ENCODE results near the gene XYLT1.
A peak's percentile ranks its signal among the peaks of the same experiment; 100 is the strongest.
"Not testable (repeated sequence)": the region's sequence is repeated elsewhere in the genome, so short reads cannot be mapped to it uniquely, and the experiment has no call there.

XYLT1 gene

DNA sequence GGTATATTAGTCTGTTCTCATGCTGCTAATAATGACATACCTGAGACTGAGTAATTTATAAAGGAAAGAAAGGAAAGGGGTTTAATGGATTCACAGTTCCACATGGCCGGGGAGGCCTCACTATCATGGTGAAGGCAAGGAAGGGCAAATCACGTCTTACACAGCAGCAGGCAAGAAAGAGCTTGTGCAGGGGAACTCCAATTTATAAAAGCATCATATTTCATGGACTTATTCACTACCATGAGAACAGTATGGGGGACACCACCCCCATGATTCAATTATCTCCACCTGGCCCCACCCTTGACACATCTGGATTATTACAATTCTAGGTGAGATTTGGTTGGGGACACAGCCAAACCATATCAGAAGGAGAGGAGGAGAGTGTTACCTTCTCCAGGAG lies 17.7 kb upstream of the XYLT1 start:
- H3K36me3 ChIP-seq (ENCODE audit: insufficient read depth), result no peaks in the 10 kb centered on the region
- no peaks in the 10 kb centered on the region for H3K27me3 ChIP-seq (ENCODE audit: insufficient read depth, low read depth)
- H3K79me2 ChIP-seq (ENCODE audit: insufficient read depth, low read depth), result no peaks in the 10 kb centered on the region
- H3K9ac ChIP-seq, result no peak overlapping the region
- no peak overlapping the region for H3K4me2 ChIP-seq
- H3K27ac ChIP-seq, result no peak overlapping the region
- TF ChIP-seq, protein P1, sequence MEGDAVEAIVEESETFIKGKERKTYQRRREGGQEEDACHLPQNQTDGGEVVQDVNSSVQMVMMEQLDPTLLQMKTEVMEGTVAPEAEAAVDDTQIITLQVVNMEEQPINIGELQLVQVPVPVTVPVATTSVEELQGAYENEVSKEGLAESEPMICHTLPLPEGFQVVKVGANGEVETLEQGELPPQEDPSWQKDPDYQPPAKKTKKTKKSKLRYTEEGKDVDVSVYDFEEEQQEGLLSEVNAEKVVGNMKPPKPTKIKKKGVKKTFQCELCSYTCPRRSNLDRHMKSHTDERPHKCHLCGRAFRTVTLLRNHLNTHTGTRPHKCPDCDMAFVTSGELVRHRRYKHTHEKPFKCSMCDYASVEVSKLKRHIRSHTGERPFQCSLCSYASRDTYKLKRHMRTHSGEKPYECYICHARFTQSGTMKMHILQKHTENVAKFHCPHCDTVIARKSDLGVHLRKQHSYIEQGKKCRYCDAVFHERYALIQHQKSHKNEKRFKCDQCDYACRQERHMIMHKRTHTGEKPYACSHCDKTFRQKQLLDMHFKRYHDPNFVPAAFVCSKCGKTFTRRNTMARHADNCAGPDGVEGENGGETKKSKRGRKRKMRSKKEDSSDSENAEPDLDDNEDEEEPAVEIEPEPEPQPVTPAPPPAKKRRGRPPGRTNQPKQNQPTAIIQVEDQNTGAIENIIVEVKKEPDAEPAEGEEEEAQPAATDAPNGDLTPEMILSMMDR (conservative IDR thresholded peaks at IDR 0.05; ENCODE audit: low read depth, low read length), result no peak
- no peak overlapping the region for H2AFZ ChIP-seq (ENCODE audit: low read depth)
- H3K4me1 ChIP-seq (ENCODE audit: low read depth, poor library complexity, severe bottlenecking), result no peaks in the 10 kb centered on the region
- no peak overlapping the region for H3K4me3 ChIP-seq (IDR thresholded peaks at IDR 0.05; ENCODE audit: insufficient read depth, low read depth, low read length)
- no peaks in the 10 kb centered on the region for H4K20me1 ChIP-seq (ENCODE audit: insufficient read depth)

DNA sequence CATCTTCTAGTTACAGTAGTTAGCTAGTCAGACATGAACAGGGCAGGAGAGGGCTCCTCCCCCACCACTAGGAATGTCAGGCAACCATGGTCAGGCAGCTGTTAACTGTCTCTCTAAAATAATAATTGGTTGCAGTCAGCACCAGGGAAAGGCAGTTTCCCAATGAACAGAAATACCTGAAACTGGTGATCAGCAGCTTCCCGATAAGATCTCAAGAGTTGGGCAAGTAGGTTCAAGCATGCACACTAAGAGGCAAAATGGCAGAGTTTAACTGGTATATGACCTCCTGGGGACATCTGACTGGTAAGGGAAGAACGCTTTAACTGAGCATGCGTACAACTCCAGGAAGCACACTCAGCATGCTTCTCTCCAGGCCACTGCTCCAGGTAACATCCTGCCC lies 12.6 kb upstream of the XYLT1 start:
- Histone ChIP-seq H3K27ac (no peak overlapping the region), H3K4me3 (IDR thresholded peaks at IDR 0.05; ENCODE audit: insufficient read depth, low read depth, low read length) (no peak overlapping the region), H3K36me3 (ENCODE audit: insufficient read depth) (no peaks in the 10 kb centered on the region), H3K27me3 (ENCODE audit: insufficient read depth, low read depth) (no peaks in the 10 kb centered on the region), H4K20me1 (ENCODE audit: insufficient read depth) (no peaks in the 10 kb centered on the region), H3K4me2 (no peak overlapping the region), H3K9ac (no peak overlapping the region), H3K79me2 (ENCODE audit: insufficient read depth, low read depth) (no peaks in the 10 kb centered on the region), H2AFZ (ENCODE audit: low read depth) (no peak overlapping the region), H3K4me1 (ENCODE audit: low read depth, poor library complexity, severe bottlenecking) (no peaks in the 10 kb centered on the region)
- TF ChIP-seq, protein P1 (conservative IDR thresholded peaks at IDR 0.05; ENCODE audit: low read depth, low read length), result no peak

DNA sequence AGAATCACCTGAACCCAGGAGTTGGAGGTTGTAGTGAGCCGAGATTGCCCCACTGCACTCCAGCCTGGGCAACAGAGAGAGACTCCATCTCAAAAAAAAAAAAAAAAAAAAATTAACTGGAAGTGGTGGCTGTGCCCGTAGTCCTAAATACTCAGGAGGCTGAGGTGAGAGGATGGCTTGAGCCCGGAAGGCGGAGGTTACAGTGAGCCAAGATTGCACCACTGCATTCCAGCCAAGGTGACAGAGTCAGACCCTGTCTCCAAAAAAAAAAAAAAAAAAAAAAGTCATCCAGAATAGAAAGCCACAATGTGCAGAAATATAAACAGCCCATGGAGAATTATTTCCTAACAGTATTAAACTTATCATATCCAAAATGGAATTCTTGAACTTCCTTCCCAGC lies 11.6 kb upstream of the XYLT1 start:
- not testable (repeated sequence) for H4K20me1 ChIP-seq (ENCODE audit: insufficient read depth); H3K27me3 ChIP-seq (ENCODE audit: insufficient read depth, low read depth); H3K36me3 ChIP-seq (ENCODE audit: insufficient read depth); H2AFZ ChIP-seq (ENCODE audit: low read depth); H3K27ac ChIP-seq; H3K9ac ChIP-seq; H3K4me3 ChIP-seq (IDR thresholded peaks at IDR 0.05; ENCODE audit: insufficient read depth, low read depth, low read length); H3K79me2 ChIP-seq (ENCODE audit: insufficient read depth, low read depth); H3K4me2 ChIP-seq; H3K4me1 ChIP-seq (ENCODE audit: low read depth, poor library complexity, severe bottlenecking)

DNA sequence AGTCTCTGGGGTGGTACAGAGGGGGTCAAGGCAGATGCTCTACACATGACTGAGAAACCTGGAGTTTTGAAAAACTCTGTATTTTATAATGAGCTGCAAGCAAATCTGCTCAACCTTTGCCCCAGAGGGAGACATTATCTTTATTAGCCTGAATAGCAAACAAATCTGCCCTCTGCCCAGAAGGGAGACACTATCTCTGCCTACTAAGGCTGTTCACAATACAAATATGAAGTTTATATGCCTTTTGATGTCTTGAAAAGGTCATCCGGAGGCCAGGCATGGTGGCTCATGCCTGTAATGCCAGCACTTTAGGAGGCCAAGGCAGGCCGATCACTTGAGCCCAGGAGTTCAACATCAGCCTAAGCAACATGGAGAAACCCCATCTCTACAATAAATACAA lies 11.0 kb upstream of the XYLT1 start:
- Histone ChIP-seq H2AFZ (ENCODE audit: low read depth) (no peak overlapping the region), H3K79me2 (ENCODE audit: insufficient read depth, low read depth) (no peaks in the 10 kb centered on the region), H3K27me3 (ENCODE audit: insufficient read depth, low read depth) (no peaks in the 10 kb centered on the region), H3K4me1 (ENCODE audit: low read depth, poor library complexity, severe bottlenecking) (peaks cover 5% of the 10 kb centered on the region), H3K4me3 (IDR thresholded peaks at IDR 0.05; ENCODE audit: insufficient read depth, low read depth, low read length) (no peak overlapping the region), H3K27ac (no peak overlapping the region), H4K20me1 (ENCODE audit: insufficient read depth) (no peaks in the 10 kb centered on the region), H3K36me3 (ENCODE audit: insufficient read depth) (no peaks in the 10 kb centered on the region), H3K4me2 (no peak overlapping the region), H3K9ac (no peak overlapping the region)
- TF ChIP-seq, protein P1 (conservative IDR thresholded peaks at IDR 0.05; ENCODE audit: low read depth, low read length), result no peak

DNA sequence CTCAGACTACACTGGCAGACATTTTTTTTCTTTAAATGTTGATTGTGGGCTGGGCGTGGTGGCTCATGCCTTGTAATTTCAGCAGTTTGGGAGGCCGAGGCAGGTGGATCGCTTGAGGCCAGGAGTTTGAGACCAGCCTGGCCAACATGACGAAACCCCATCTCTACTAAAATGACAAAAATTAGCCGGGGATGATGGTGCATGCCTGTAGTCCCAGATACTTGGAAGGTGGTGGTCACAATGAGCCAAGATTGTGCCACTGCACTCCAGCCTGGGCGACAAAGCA lies 6.4 kb upstream of the XYLT1 start:
- not testable (repeated sequence) for H3K36me3 ChIP-seq (ENCODE audit: insufficient read depth); H4K20me1 ChIP-seq (ENCODE audit: insufficient read depth); H3K27me3 ChIP-seq (ENCODE audit: insufficient read depth, low read depth); H3K9ac ChIP-seq; H3K4me3 ChIP-seq (IDR thresholded peaks at IDR 0.05; ENCODE audit: insufficient read depth, low read depth, low read length); H3K79me2 ChIP-seq (ENCODE audit: insufficient read depth, low read depth); H3K4me2 ChIP-seq
- Histone ChIP-seq H3K4me1 (ENCODE audit: low read depth, poor library complexity, severe bottlenecking) (peaks cover 13% of the 10 kb centered on the region), H2AFZ (ENCODE audit: low read depth) (peak overlapping the region; percentile 66), H3K27ac (peak overlapping the region; percentile 21; the same call in 1 of the 2 replicates)
